Activated naive CD4-positive, alpha-beta T cell treated with anti-CD3 and anti-CD28 coated beads, Interleukin-2, amount 50 U/mL, for 72 hours (primary cell): ENCODE results near the gene GRHL1. TPM values are rescaled to one million over a fixed set of nuclear protein-coding genes. Genes with fewer than 3 reads are reported as not detected.

Experiments
- ATAC-seq, 2 donors: fragments of 150-1000 bp; cut with Tn5 transposase; 2 replicates each; pipeline ENCODE4 v1.10.0; 2021; ENCODE audit warnings: mild to moderate bottlenecking in 2 of 2, moderate library complexity in 2 of 2
- DNase-seq, 2 donors: peaks; one replicate each; pipeline ENCODE4 v3.0.0; 2021 to 2022; ENCODE audit warnings: low spot score in 2 of 2
- H3K27ac Mint-ChIP-seq, 2 donors: one replicate each; pipeline ENCODE4 v1.8.0; 2022; ENCODE audit warnings: mild to moderate bottlenecking in 2 of 2, mixed read lengths in 2 of 2
- H3K36me3 Mint-ChIP-seq, 2 donors: one replicate each; pipeline ENCODE4 v1.8.0; 2022; ENCODE audit warnings: mixed read lengths in 2 of 2
- H3K9me3 Mint-ChIP-seq, 2 donors: one replicate each; pipeline ENCODE4 v1.8.0; 2022; ENCODE audit warnings: mixed read lengths in 2 of 2
- total RNA-seq, 2 donors: library from RNA; stranded (reverse); gene quantifications; one replicate each; pipeline ENCODE4 v1.2.3, GENCODE V29; 2022

The GRHL1 gene
- total RNA-seq, 2 donors from 2014 or later = 0.59 to 0.88 TPM

DNA sequence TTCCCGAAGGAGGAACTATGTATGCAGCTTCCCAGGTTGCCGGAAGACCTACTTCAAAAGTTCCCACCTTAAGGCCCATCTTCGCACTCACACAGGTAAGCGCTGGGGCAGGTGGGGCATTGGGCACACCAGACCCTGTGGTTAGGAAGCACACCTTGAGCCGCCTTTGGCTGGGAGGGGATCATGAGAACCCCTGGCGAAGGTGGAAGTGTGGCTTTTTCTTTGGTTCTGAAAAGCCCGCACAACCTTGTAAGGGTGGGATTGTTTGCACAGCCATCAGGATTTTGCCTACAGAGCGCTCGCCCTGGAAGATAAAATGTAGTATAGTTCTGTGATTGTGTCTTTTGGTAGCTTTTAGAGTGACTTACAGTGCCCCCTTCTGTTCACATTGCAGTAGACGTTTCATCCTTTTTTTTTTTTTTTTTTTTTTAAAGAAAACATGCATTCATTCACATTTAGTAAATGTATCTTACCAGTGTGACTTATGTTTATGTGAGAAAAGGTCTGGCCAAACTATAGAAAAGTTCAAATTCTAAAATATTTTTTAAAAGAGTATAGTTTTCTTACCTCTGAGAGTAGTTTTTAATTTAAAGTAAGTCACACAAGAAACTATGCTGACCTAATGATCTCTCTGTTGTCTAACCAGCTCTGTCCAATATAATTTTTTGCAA lies 97.1 kb downstream of the GRHL1 start:
- Mint-ChIP-seq H3K27ac (no peak overlapping the region), H3K9me3 (no peaks in the 10 kb centered on the region), H3K36me3 (peaks cover 0 to 4% of the 10 kb centered on the region in 2 donors)
- DNase-seq (no peak), ATAC-seq (no peak)

Other genes starting within 250 kb of the GRHL1 start
- gene TAF1B, start 108.2 kb upstream of the GRHL1 start, total RNA-seq = 10 to 100 TPM; 22.7 to 28.8 TPM
- gene KLF11, start 91.9 kb downstream of the GRHL1 start, total RNA-seq = 1 to 10 TPM; 1.1 to 7.5 TPM
- not detected for gene CYS1, start 128.7 kb downstream of the GRHL1 start, total RNA-seq
- 100 to 1,000 TPM; 413 to 682 TPM for gene RRM2, start 171.0 kb downstream of the GRHL1 start, total RNA-seq